GM19452 (cell line): Measurements from ENCODE around the gene SLC4A4.
"Not testable (repeated sequence)": the region's sequence is repeated elsewhere in the genome, so short reads cannot be mapped to it uniquely, and the experiment has no call there.

ENCODE experiments used
- ATAC-seq: cut with Tn5 transposase; IDR thresholded peaks from one replicate; pipeline ENCODE4 v1.9.1; 2021; ENCODE audit not compliant: unreplicated experiment

The SLC4A4 gene

GRCh38 chr4:71406459-71406963, 67.7 kb downstream of the SLC4A4 start:
- ATAC-seq, result no peak

GRCh38 chr4:71408961-71409360, 70.1 kb downstream of the SLC4A4 start:
- ATAC-seq, result not testable (repeated sequence)

GRCh38 chr4:71411981-71412380, 73.2 kb downstream of the SLC4A4 start:
- no peak for ATAC-seq

- no peak for ATAC-seq
Observed at GRCh38 chr4:71415491-71415890, 76.7 kb downstream of the SLC4A4 start.

GRCh38 chr4:71417150-71417549, 78.3 kb downstream of the SLC4A4 start:
- no peak for ATAC-seq

GRCh38 chr4:71426381-71427042, 87.7 kb downstream of the SLC4A4 start:
- no peak for ATAC-seq

GRCh38 chr4:71429106-71429505, 90.3 kb downstream of the SLC4A4 start:
- no peak for ATAC-seq

- ATAC-seq, result no peak
Observed at GRCh38 chr4:71429962-71430361, 91.1 kb downstream of the SLC4A4 start.

- no peak for ATAC-seq
Observed at GRCh38 chr4:71430609-71431008, 91.8 kb downstream of the SLC4A4 start.

- no peak for ATAC-seq
Observed at GRCh38 chr4:71440612-71441011, 101.8 kb downstream of the SLC4A4 start.

- no peak for ATAC-seq
Observed at GRCh38 chr4:71441186-71442169, 102.7 kb downstream of the SLC4A4 start.

GRCh38 chr4:71442336-71442735, 103.5 kb downstream of the SLC4A4 start:
- no peak for ATAC-seq

- ATAC-seq, result no peak
Observed at GRCh38 chr4:71444395-71444794, 105.6 kb downstream of the SLC4A4 start.

GRCh38 chr4:71445811-71446210, 107.0 kb downstream of the SLC4A4 start:
- ATAC-seq, result no peak

- no peak for ATAC-seq
Observed at GRCh38 chr4:71446479-71447081, 107.8 kb downstream of the SLC4A4 start.

GRCh38 chr4:71449040-71449439, 110.2 kb downstream of the SLC4A4 start:
- ATAC-seq, result no peak

- no peak for ATAC-seq
Observed at GRCh38 chr4:71449878-71450277, 111.1 kb downstream of the SLC4A4 start.

GRCh38 chr4:71453531-71453930, 114.7 kb downstream of the SLC4A4 start:
- no peak for ATAC-seq

- ATAC-seq, result no peak
Observed at GRCh38 chr4:71456841-71457240, 118.0 kb downstream of the SLC4A4 start.

GRCh38 chr4:71460371-71460770, 121.6 kb downstream of the SLC4A4 start:
- no peak for ATAC-seq

GRCh38 chr4:71461422-71461821, 122.6 kb downstream of the SLC4A4 start:
- ATAC-seq, result no peak
